HEK293T (cell line): Measurements from ENCODE around the gene RAB6A.

Experiments used
- CTCF ChIA-PET: fragments of 350-600 bp; formaldehyde crosslinking; extraction: SDS; loops from one replicate; lab custom pipeline; 2021; ENCODE audit warnings: antibody characterized with exemption, inconsistent platforms; lab: Yijun Ruan, JAX
- POLR2A ChIA-PET: fragments of 350-600 bp; formaldehyde crosslinking; extraction: SDS; loops from one replicate; lab custom pipeline; 2020; ENCODE audit warnings: antibody characterized with exemption, inconsistent platforms; lab: Yijun Ruan, JAX
- DNase-seq: peaks from one replicate; pipeline ENCODE4 v3.0.0; 2012; ENCODE audit warnings: mixed read lengths; ENCODE audit errors: extremely low spot score
- ARNT ChIP-seq: fragments of 450-650 bp; IDR thresholded peaks from 2 replicates; pipeline ENCODE4 v1.6.1; 2017; ENCODE audit warnings: mild to moderate bottlenecking
- BHLHE40 ChIP-seq: fragments of 450-650 bp; IDR thresholded peaks from 2 replicates; pipeline ENCODE4 v1.6.1; 2016; ENCODE audit warnings: mild to moderate bottlenecking, moderate library complexity, borderline replicate concordance
- CTBP1 ChIP-seq: fragments of 450-650 bp; IDR thresholded peaks from 2 replicates; pipeline ENCODE4 v1.6.1; 2016; ENCODE audit warnings: borderline replicate concordance
- ELF4 ChIP-seq: fragments of 450-650 bp; IDR thresholded peaks from 2 replicates; pipeline ENCODE4 v1.6.1; 2017; ENCODE audit warnings: antibody characterized with exemption
- FOXA1 ChIP-seq: fragments of 450-650 bp; IDR thresholded peaks from 2 replicates; pipeline ENCODE4 v1.6.1; 2016; ENCODE audit warnings: mild to moderate bottlenecking
- FOXK2 ChIP-seq: fragments of 450-650 bp; IDR thresholded peaks from 2 replicates; pipeline ENCODE4 v1.6.1; 2016; ENCODE audit warnings: mild to moderate bottlenecking
- FOXM1 ChIP-seq: fragments of 450-650 bp; IDR thresholded peaks from 2 replicates; pipeline ENCODE4 v1.6.1; 2017; ENCODE audit warnings: mild to moderate bottlenecking, borderline replicate concordance
- HDGF ChIP-seq: fragments of 450-650 bp; IDR thresholded peaks from 2 replicates; pipeline ENCODE4 v1.6.1; 2017; ENCODE audit warnings: antibody characterized with exemption, borderline replicate concordance
- L3MBTL2 ChIP-seq: fragments of 450-650 bp; conservative IDR thresholded peaks from 2 replicates; pipeline ENCODE4 v1.6.1; 2016; ENCODE audit warnings: mild to moderate bottlenecking
- LEF1 ChIP-seq: fragments of 450-650 bp; IDR thresholded peaks from 2 replicates; pipeline ENCODE4 v1.6.1; 2017; ENCODE audit warnings: mild to moderate bottlenecking, borderline replicate concordance
- NFRKB ChIP-seq: fragments of 450-650 bp; IDR thresholded peaks from 2 replicates; pipeline ENCODE4 v1.6.1; 2016; ENCODE audit warnings: mild to moderate bottlenecking, moderate library complexity
- SP1 ChIP-seq: fragments of 450-650 bp; IDR thresholded peaks from 2 replicates; pipeline ENCODE4 v1.6.1; 2017
- SUZ12 ChIP-seq: fragments of 450-650 bp; IDR thresholded peaks from 2 replicates; pipeline ENCODE4 v1.6.1; 2016; ENCODE audit warnings: mild to moderate bottlenecking
- TARDBP ChIP-seq: fragments of 450-650 bp; IDR thresholded peaks from 2 replicates; pipeline ENCODE4 v1.6.1; 2016
- ZNF384 ChIP-seq: fragments of 450-650 bp; IDR thresholded peaks from 2 replicates; pipeline ENCODE4 v1.6.1; 2016
- TF ChIP-seq, protein P1 (sequence below): fragments of 450-650 bp; IDR thresholded peaks from 2 replicates; pipeline ENCODE4 v1.6.1; 2016

The RAB6A gene

GRCh38 chr11:73641668-73642067, 119.2 kb downstream of the RAB6A start:
- ChIA-PET POLR2A (no interaction called here), CTCF (interaction anchor here (2.4 kb wide), 1 partner anchor 16 kb away, joined by 11 read pairs; no protein-coding TSS in a partner anchor)
- TF ChIP-seq BHLHE40 (no peak), FOXM1 (no peak), L3MBTL2 (no peak), TARDBP (no peak), LEF1 (no peak), NFRKB (no peak), ELF4 (no peak), SUZ12 (no peak), FOXA1 (no peak), HDGF (no peak), FOXK2 (no peak), SP1 (no peak), CTBP1 (no peak), ARNT (no peak), ZNF384 (no peak)
- TF ChIP-seq, protein P1, sequence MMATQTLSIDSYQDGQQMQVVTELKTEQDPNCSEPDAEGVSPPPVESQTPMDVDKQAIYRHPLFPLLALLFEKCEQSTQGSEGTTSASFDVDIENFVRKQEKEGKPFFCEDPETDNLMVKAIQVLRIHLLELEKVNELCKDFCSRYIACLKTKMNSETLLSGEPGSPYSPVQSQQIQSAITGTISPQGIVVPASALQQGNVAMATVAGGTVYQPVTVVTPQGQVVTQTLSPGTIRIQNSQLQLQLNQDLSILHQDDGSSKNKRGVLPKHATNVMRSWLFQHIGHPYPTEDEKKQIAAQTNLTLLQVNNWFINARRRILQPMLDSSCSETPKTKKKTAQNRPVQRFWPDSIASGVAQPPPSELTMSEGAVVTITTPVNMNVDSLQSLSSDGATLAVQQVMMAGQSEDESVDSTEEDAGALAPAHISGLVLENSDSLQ = no peak

DNA sequence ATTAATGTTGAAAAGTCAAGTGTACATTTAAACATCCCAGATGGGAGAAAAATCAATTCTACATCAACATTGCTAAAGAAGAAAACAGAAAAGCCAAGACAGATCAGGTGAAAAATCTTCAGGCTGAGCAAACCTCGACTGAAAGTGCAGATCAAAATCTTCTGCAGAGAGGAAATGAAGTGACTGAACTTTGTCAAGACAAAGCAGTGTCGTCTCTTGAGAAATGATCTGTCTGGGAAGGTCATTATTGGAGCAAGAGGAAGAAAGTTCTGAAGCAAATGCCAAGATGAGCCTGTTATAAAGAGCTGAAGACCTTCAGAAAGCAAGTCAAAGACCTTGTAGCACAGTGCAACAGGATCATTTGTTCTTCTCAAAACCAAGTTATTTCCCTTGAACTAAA, 120.3 kb downstream of the RAB6A start:
- CTCF ChIA-PET = interaction anchor here (2.4 kb wide), 1 partner anchor 15 kb away, joined by 11 read pairs; no protein-coding TSS in a partner anchor

More at GRCh38 chr11:73641668-73642067, 119.2 kb downstream of the RAB6A start:
- DNase-seq = no peak

DNA sequence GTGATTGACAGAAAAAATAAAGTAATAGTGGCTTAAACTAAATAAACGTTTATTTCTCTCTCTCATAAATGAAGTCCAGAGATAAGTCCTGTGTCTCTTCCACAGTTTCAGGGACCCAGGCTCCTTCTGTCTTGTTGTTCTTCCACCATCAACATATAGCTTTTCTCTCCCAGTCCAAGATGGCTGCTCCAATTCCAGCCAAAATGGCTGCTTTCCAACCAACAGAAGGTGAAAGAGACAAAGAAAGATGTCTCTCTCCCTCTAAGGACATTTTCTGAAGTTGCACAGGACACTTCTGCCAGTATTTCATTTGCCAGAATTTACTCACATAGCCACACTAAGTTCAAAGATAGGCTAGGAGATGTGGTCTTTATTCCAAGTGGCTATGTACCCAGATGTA, 123.9 kb downstream of the RAB6A start:
- CTCF ChIA-PET = interaction anchor here (1.5 kb wide), 1 partner anchor 11 kb away, joined by 4 read pairs; no protein-coding TSS in a partner anchor
- no peak for TF ChIP-seq LEF1
- POLR2A ChIA-PET = no interaction called here
- no peak for DNase-seq

More for the DNA sequence above, 120.3 kb downstream of the RAB6A start:
- TF ChIP-seq SUZ12 (no peak), HDGF (no peak)
- POLR2A ChIA-PET = no interaction called here
- DNase-seq = no peak

DNA sequence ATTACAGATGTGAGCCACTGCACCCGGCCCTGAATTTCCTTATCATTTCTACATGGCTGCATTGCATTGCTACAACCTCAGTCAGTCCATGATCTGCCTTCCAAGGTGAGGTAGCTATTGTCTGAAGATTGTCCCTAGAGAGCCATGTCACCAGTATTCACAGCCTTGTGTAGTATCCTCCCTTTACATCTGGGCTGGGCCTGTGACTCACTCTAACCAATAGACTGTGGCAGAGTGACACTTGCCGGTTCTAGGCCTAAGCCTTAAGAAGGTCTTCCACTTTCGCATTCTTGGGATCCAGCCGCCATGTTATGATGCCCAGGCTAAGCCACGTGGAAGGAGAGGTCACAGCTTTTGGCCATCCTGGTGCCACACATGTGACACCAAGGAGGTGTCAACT, 124.6 kb downstream of the RAB6A start:
- CTCF ChIA-PET = interaction anchor here (1.5 kb wide), 1 partner anchor 10 kb away, joined by 4 read pairs; no protein-coding TSS in a partner anchor
- POLR2A ChIA-PET = no interaction called here

DNA sequence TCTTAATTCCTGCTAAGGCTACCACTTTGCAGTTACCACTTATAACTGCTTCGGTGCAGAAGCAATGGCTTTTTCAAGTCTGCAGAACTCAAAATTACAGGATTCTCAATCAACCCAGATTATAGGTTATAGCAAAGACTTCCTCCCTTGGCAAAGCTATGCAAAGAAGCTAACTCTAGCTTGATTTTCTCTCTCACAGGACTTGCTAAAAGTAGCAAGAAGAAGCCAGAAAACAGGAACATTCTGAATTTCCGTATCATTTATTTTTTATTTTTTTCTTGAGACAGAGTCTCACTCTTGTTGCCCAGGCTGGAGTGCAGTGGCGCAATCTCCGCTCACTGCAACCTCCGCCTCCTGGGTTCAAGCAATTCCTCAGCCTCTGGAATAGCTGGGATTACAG, 125.2 kb downstream of the RAB6A start:
- POLR2A ChIA-PET = no interaction called here
- CTCF ChIA-PET = interaction anchor here (1.5 kb wide), 1 partner anchor 10 kb away, joined by 4 read pairs; no protein-coding TSS in a partner anchor

More for the DNA sequence above, 124.6 kb downstream of the RAB6A start:
- TF ChIP-seq SUZ12 = no peak
- TF ChIP-seq ELF4 = no peak
- no peak for TF ChIP-seq SP1
- TF ChIP-seq, protein P1 = no peak
- TF ChIP-seq FOXM1 = no peak
- no peak for TF ChIP-seq FOXA1
- no peak for DNase-seq

DNA sequence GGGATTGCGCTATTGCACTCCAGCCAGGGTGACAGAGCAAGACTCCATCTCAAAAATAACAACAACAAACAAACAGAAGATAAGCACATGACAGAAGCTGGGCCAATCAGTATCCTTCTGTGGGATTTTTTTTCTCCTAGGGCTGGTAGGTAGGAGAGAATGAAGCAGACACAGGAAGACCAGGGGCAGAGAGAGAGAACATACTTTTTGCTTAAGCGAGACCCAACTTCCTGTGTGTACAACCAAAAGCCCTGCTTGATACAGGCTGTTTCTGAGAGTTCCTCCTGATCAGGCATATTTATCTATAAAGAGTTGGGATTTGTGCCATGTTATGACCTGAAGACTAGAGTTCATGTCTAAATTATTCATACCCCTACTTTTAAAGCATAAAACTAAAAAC, 126.9 kb downstream of the RAB6A start:
- CTCF ChIA-PET = no interaction called here
- TF ChIP-seq L3MBTL2 (no peak), LEF1 (no peak), ZNF384 (no peak), FOXK2 (no peak), SP1 (no peak), NFRKB (no peak)
- POLR2A ChIA-PET = no interaction called here
- no peak for DNase-seq

More for the DNA sequence above, 125.2 kb downstream of the RAB6A start:
- TF ChIP-seq FOXM1 (no peak), SUZ12 (no peak), NFRKB (no peak), HDGF (no peak), FOXK2 (no peak), FOXA1 (no peak), ELF4 (no peak), ARNT (no peak)
- DNase-seq = no peak

GRCh38 chr11:73632996-73633395, 127.9 kb downstream of the RAB6A start:
- no peak for DNase-seq
- POLR2A ChIA-PET = interaction anchor here (0.7 kb wide), 1 partner anchor 203 kb away, joined by 3 read pairs; no protein-coding TSS in a partner anchor
- TF ChIP-seq FOXM1 = no peak
- CTCF ChIA-PET = no interaction called here

DNA sequence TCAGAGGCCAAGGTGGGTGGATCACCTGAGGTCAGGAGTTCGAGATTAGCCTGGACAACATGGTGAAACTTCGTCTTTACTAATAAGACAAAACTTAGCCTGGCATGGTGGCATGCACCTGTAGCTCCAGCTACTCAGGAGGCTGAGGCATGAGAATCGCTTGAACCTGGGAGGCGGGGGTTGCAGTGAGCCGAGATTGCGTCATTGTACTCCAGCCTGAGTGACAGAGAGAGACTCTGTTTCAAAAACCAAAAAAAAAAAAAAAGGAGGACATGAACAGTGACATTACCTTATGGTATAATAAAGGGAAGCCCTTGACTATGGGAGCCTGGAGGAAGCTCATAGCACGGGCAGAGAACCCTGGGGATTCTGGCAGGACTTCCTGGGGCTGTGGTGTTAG, 131.0 kb downstream of the RAB6A start:
- no peak for DNase-seq
- no peak for TF ChIP-seq ZNF384
- no peak for TF ChIP-seq FOXK2
- TF ChIP-seq FOXM1 = no peak
- no peak for TF ChIP-seq L3MBTL2
- no peak for TF ChIP-seq SUZ12
- TF ChIP-seq LEF1 = no peak
- TF ChIP-seq ARNT = no peak
- TF ChIP-seq CTBP1 = no peak
- no peak for TF ChIP-seq HDGF
- no peak for TF ChIP-seq NFRKB
- TF ChIP-seq ELF4 = no peak
- TF ChIP-seq, protein P1 = no peak
- no peak for TF ChIP-seq FOXA1
- no peak for TF ChIP-seq TARDBP
- no peak for TF ChIP-seq BHLHE40
- TF ChIP-seq SP1 = no peak
- POLR2A ChIA-PET = no interaction called here
- CTCF ChIA-PET = no interaction called here
